NB4 (cell line): ENCODE data around the gene ASB6.

Experiments
- DNase-seq: peaks from one replicate; pipeline ENCODE4 v3.0.0; 2010; ENCODE audit warnings: low read depth
- H3K4me3 ChIP-seq: one replicate; pipeline ENCODE4 v1.5.1; 2011; ENCODE audit warnings: mild to moderate bottlenecking, low read depth, low read length, moderate library complexity
- CTCF ChIP-seq: IDR thresholded peaks from one replicate; pipeline ENCODE4 v1.5.1; 2012; ENCODE audit warnings: low read depth, low read length
- MAX ChIP-seq: IDR thresholded peaks from 2 replicates; pipeline ENCODE4 v1.6.1; 2011; ENCODE audit warnings: low read depth, low read length
- MYC ChIP-seq: IDR thresholded peaks from 2 replicates; pipeline ENCODE4 v1.6.1; 2011; ENCODE audit warnings: low read depth, low read length
- POLR2A ChIP-seq: IDR thresholded peaks from 2 replicates; pipeline ENCODE4 v1.6.1; 2011; ENCODE audit warnings: mild to moderate bottlenecking; ENCODE audit not compliant: insufficient read length; ENCODE audit errors: extremely low read depth

ASB6 gene

DNA sequence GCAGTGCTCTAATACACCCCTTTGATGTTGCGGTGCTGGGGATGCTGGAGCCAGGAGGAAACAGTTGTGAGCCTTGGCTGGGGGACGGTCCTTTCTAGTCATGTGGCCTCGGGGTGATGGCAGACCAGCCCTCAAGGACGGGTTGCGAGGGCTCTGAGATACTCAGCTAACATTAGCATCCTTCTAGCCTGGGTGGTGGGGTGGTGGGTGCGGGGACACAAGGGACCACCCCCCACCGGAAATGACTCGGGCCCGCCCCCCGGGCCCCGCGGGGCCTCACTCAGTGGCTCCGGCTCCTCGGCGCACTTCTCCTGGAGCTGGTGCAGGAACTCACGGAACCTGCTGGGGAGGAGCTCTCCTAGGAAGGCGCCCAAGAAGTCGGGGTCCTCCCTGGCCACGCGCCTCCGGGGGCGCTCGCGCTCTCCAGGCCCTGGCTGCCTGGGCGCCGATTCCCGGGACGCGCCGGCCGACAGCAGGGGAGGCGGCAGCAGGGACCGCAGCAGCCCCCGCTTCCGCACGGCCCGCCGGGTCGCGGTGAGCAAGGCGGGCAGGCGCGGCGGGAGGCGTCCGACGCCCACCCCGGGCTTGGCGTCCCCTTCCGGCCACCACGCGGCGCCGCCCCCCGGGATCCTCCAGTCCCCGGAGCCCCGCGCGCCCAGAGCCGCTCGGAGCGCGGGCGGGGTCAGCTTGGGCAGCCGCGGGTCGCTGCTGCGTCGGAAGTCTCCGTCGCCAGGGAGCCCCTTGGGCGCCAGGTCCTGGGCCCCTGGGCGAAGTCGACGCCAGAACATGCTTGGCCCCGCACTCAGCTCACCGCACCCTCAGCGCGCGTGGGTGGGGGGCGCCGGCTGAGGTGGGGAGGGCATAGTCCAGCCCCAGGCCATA, 21.9 kb downstream of the ASB6 start:
- peak; percentile 74 for DNase-seq
- TF ChIP-seq CTCF (peak; percentile 26), POLR2A (no peak), MYC (no peak), MAX (no peak; the same call in none of the 2 replicates)

GRCh38 chr9:129617167-129617566, 24.8 kb downstream of the ASB6 start:
- TF ChIP-seq MAX = no peak
- TF ChIP-seq MYC = no peak
- TF ChIP-seq CTCF = peak; percentile 56
- no peak for TF ChIP-seq POLR2A
- no peak for DNase-seq
- no peak overlapping the region for H3K4me3 ChIP-seq

More for the DNA sequence above, 21.9 kb downstream of the ASB6 start:
- no peak overlapping the region for H3K4me3 ChIP-seq

DNA sequence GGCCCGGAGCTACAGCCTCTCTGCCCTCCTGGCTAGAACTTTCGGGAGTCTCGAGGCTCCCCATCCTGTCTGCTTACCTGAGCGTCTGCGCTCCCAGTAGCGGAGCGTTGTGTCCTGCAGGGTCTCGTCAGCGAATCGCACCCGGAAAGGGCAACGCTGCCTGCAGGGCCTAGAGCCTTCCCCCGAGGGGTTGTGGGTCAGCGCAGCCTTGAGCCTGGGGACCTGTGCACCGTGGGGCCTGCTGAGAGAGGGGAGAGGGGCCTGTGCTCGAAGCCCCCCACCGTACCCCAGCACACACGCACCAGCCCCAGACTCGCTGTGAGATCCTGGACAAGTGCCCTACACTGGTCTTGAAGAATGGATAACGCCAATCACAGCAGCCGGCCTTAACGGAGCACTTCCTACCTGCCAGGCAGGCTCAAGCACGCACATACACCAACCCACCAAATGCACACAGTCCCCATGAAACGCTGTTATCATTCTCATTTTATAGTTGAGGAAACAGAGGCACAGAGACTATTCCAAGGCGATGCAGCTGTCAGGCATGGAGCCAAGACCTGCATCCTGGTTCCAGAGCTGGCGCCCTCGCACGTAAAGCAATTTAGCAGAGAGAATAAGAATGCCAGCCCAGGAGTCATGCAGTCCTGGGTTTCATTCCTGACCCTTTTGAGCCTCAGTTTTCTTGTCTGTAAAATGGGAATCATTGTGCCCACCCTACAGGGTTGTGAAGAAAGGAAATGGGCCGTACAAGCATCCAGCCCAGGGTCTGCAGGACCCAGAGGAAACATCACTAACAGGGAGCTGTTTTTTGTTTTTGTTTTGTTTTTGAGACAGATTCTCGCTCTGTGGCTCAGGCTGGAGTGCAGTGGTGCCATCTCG, 26.3 kb downstream of the ASB6 start:
- DNase-seq = no peak
- no peak overlapping the region for H3K4me3 ChIP-seq
- TF ChIP-seq MAX = no peak
- no peak for TF ChIP-seq CTCF
- TF ChIP-seq POLR2A = no peak
- TF ChIP-seq MYC = no peak

DNA sequence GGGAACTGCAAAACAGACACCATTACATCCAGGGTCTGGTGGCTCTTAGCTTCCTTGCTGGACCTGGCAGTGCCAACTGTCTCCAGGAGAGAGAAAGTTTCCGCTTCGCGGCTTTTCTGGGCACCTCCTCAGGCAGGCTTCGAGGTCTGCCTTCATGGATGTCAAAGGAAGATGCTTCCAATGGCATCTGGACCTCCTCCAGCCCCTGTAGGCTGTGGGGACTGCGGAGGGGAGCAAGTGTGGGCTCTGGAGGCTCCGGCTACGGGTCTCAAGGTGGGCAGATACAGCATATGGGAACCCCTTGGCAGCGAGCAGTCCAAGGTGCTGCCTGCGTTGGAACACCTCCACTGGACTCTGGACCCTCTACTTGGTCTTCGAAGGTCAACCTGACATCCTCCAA, 27.0 kb downstream of the ASB6 start:
- DNase-seq = no peak
- TF ChIP-seq POLR2A (no peak), CTCF (no peak), MAX (no peak), MYC (no peak)
- no peak overlapping the region for H3K4me3 ChIP-seq

- no peak for DNase-seq
- H3K4me3 ChIP-seq = no peak overlapping the region
- TF ChIP-seq CTCF = no peak
- TF ChIP-seq POLR2A = no peak
- TF ChIP-seq MYC = no peak
- TF ChIP-seq MAX = no peak
Measured at GRCh38 chr9:129613520-129614175, 28.3 kb downstream of the ASB6 start.
